ENCODE results near the gene ITM2B. TPM values are rescaled to one million over a fixed set of nuclear protein-coding genes. Genes with fewer than 3 reads are reported as not detected.
A peak's percentile ranks its signal among the peaks of the same experiment; 100 is the strongest.

ITM2B gene
- total RNA-seq, 1 experiment from 2014 or later = 62.6 TPM

- in situ Hi-C loops (cut with HindIII; ENCODE audit: low sequenced_read_pairs) = no loop called here
Observed at GRCh38 chr13:48297131-48297786, 64.3 kb downstream of the ITM2B start.

GRCh38 chr13:48299591-48299990, 66.6 kb downstream of the ITM2B start:
- in situ Hi-C loops (cut with HindIII; ENCODE audit: low sequenced_read_pairs) = no loop called here
- DNase-seq (ENCODE audit: low spot score) = no peak

More at GRCh38 chr13:48297131-48297786, 64.3 kb downstream of the ITM2B start:
- no peak for DNase-seq (ENCODE audit: low spot score)

- in situ Hi-C loops (cut with HindIII; ENCODE audit: low sequenced_read_pairs) = no loop called here
- no peak for DNase-seq (ENCODE audit: low spot score)
Observed at GRCh38 chr13:48302871-48303358, 69.9 kb downstream of the ITM2B start.

GRCh38 chr13:48303359-48304142, 70.5 kb downstream of the ITM2B start, which contains the start of gene RB1:
TSS of gene RB1 (plus strand) at chr13:48303751. CDS start at chr13:48303913, 162 bp downstream.
- in situ Hi-C loops (cut with HindIII; ENCODE audit: low sequenced_read_pairs) = no loop called here
- DNase-seq (ENCODE audit: low spot score) = peak; percentile 84

GRCh38 chr13:48304143-48304876, 71.3 kb downstream of the ITM2B start:
- in situ Hi-C loops (cut with HindIII; ENCODE audit: low sequenced_read_pairs) = no loop called here
- peak; percentile 59 for DNase-seq (ENCODE audit: low spot score)

GRCh38 chr13:48311223-48311622, 78.2 kb downstream of the ITM2B start:
- DNase-seq (ENCODE audit: low spot score) = no peak
- in situ Hi-C loops (cut with HindIII; ENCODE audit: low sequenced_read_pairs) = no loop called here

GRCh38 chr13:48315969-48316650, 83.1 kb downstream of the ITM2B start:
- in situ Hi-C loops (cut with HindIII; ENCODE audit: low sequenced_read_pairs) = no loop called here
- DNase-seq (ENCODE audit: low spot score) = no peak

GRCh38 chr13:48316826-48317510, 84.0 kb downstream of the ITM2B start:
- in situ Hi-C loops (cut with HindIII; ENCODE audit: low sequenced_read_pairs) = no loop called here
- DNase-seq (ENCODE audit: low spot score) = no peak

GRCh38 chr13:48317511-48318376, 84.7 kb downstream of the ITM2B start:
- DNase-seq (ENCODE audit: low spot score) = no peak
- in situ Hi-C loops (cut with HindIII; ENCODE audit: low sequenced_read_pairs) = no loop called here

- no peak for DNase-seq (ENCODE audit: low spot score)
- in situ Hi-C loops (cut with HindIII; ENCODE audit: low sequenced_read_pairs) = no loop called here
Observed at GRCh38 chr13:48318377-48318811, 85.4 kb downstream of the ITM2B start.

GRCh38 chr13:48318821-48319511, 86.0 kb downstream of the ITM2B start:
- no peak for DNase-seq (ENCODE audit: low spot score)
- in situ Hi-C loops (cut with HindIII; ENCODE audit: low sequenced_read_pairs) = no loop called here

Other genes with a start within 250 kb of the ITM2B start
- gene SUCLA2, start 231.9 kb upstream of the ITM2B start, total RNA-seq (2014; rRNA removed; shearing (Covaris generic)) = 65.5 and 83.8 TPM in 2 replicates
- 40.0 and 48.1 TPM in 2 replicates for gene NUDT15, start 195.5 kb upstream of the ITM2B start, total RNA-seq (2014; rRNA removed; shearing (Covaris generic))
- gene MED4, start 138.1 kb upstream of the ITM2B start, total RNA-seq (2014; rRNA removed; shearing (Covaris generic)) = 32.6 and 37.9 TPM in 2 replicates
- gene RB1, start 70.5 kb downstream of the ITM2B start, total RNA-seq (2014; rRNA removed; shearing (Covaris generic)) = 17.5 and 24.8 TPM in 2 replicates
- gene LPAR6, start 179.9 kb downstream of the ITM2B start, total RNA-seq (2014; rRNA removed; shearing (Covaris generic)) = not detected in 2 replicates

All from G401 (cell line).